NCI-H1436 treated with DMSO at 0.1 percent for 48 hours (cell line): Measurements from ENCODE around the gene CNFN.

ENCODE experiments used
- DNase-seq: peaks from one replicate; lab custom pipeline; 2025; lab: John Stamatoyannopoulos, UW

The CNFN gene

GRCh38 chr19:42389899-42390298, at the start of gene CNFN:
Gene CNFN, minus strand, starts transcription at chr19:42390297. Its CDS starts 1,260 bp downstream, at chr19:42389037.
- DNase-seq = no peak

GRCh38 chr19:42436006-42436405, 45.9 kb upstream of the CNFN start:
- no peak for DNase-seq

- DNase-seq = no peak
These were observed 45.2 kb upstream of the CNFN start for GRCh38 chr19:42435316-42435715.

GRCh38 chr19:42433503-42434260, 43.6 kb upstream of the CNFN start:
- DNase-seq = no peak

GRCh38 chr19:42431486-42431885, 41.4 kb upstream of the CNFN start:
- DNase-seq = no peak

GRCh38 chr19:42428676-42429075, 38.6 kb upstream of the CNFN start:
- no peak for DNase-seq

- no peak for DNase-seq
These were observed 37.2 kb upstream of the CNFN start, which contains the start of gene LIPE for GRCh38 chr19:42427313-42427712. Gene LIPE, minus strand, starts transcription at chr19:42427388. Its CDS starts 239 bp downstream, at chr19:42427149.

- no peak for DNase-seq
These were observed 36.5 kb upstream of the CNFN start for GRCh38 chr19:42426643-42427042.

- DNase-seq = no peak
These were observed 34.6 kb upstream of the CNFN start for GRCh38 chr19:42424712-42425131.

- DNase-seq = no peak
These were observed 34.2 kb upstream of the CNFN start for GRCh38 chr19:42424345-42424707.

GRCh38 chr19:42423462-42424344, 33.6 kb upstream of the CNFN start:
- DNase-seq = peak; percentile 71

GRCh38 chr19:42422901-42423461, 32.9 kb upstream of the CNFN start:
- DNase-seq = no peak

GRCh38 chr19:42422092-42422900, 32.2 kb upstream of the CNFN start:
- DNase-seq = no peak

GRCh38 chr19:42421591-42422031, 31.5 kb upstream of the CNFN start:
- no peak for DNase-seq

GRCh38 chr19:42421101-42421500, 31.0 kb upstream of the CNFN start:
- no peak for DNase-seq

- DNase-seq = no peak
These were observed 30.0 kb upstream of the CNFN start for GRCh38 chr19:42420055-42420544.

- no peak for DNase-seq
These were observed 29.2 kb upstream of the CNFN start for GRCh38 chr19:42419309-42419708.

GRCh38 chr19:42412661-42413076, 22.6 kb upstream of the CNFN start:
- no peak for DNase-seq

- no peak for DNase-seq
These were observed 22.1 kb upstream of the CNFN start for GRCh38 chr19:42412227-42412626.

GRCh38 chr19:42411581-42412178, 21.6 kb upstream of the CNFN start:
- no peak for DNase-seq

- no peak for DNase-seq
These were observed 20.3 kb upstream of the CNFN start for GRCh38 chr19:42410371-42410770.
